GM12865 (cell line): ENCODE data around the gene ATF1.
"Not testable (repeated sequence)": the region's sequence is repeated elsewhere in the genome, so short reads cannot be mapped to it uniquely, and the experiment has no call there.

Experiments used
- DNase-seq: peaks from one replicate; pipeline ENCODE4 v3.0.0; 2010; ENCODE audit warnings: low read depth
- H3K4me3 ChIP-seq: 2 replicates; pipeline ENCODE4 v1.5.1; 2011; ENCODE audit warnings: mild to moderate bottlenecking, low read depth, low read length, control low read depth
- TF ChIP-seq, protein P1 (sequence below): IDR thresholded peaks from 2 replicates; pipeline ENCODE4 v1.5.1; 2011; ENCODE audit warnings: low read length, control low read depth, low read depth, inconsistent platforms; ENCODE audit not compliant: insufficient read depth; ENCODE audit errors: missing control alignments

Gene ATF1

DNA sequence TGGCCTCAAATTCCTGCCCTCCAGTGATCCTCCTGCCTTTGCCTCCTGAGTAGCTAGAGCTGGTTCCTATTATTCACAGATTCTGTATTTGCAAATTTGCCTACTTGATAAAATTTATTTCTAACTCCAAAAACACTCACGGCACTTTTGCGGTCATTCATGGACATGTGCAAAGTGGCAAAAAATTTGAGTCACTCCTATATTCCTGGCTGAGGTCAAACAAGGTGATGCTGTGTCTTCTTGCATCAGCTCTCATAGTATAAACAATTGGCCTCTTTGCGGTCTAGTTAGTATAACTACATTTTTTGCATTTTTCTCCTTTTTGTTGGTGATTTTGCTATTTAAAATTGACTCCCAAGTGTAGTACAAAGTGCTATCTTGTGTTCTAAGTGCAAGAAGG is 24.7 kb downstream of the ATF1 start:
- TF ChIP-seq, protein P1, sequence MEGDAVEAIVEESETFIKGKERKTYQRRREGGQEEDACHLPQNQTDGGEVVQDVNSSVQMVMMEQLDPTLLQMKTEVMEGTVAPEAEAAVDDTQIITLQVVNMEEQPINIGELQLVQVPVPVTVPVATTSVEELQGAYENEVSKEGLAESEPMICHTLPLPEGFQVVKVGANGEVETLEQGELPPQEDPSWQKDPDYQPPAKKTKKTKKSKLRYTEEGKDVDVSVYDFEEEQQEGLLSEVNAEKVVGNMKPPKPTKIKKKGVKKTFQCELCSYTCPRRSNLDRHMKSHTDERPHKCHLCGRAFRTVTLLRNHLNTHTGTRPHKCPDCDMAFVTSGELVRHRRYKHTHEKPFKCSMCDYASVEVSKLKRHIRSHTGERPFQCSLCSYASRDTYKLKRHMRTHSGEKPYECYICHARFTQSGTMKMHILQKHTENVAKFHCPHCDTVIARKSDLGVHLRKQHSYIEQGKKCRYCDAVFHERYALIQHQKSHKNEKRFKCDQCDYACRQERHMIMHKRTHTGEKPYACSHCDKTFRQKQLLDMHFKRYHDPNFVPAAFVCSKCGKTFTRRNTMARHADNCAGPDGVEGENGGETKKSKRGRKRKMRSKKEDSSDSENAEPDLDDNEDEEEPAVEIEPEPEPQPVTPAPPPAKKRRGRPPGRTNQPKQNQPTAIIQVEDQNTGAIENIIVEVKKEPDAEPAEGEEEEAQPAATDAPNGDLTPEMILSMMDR: no peak
- DNase-seq: no peak
- no peak overlapping the region for H3K4me3 ChIP-seq

DNA sequence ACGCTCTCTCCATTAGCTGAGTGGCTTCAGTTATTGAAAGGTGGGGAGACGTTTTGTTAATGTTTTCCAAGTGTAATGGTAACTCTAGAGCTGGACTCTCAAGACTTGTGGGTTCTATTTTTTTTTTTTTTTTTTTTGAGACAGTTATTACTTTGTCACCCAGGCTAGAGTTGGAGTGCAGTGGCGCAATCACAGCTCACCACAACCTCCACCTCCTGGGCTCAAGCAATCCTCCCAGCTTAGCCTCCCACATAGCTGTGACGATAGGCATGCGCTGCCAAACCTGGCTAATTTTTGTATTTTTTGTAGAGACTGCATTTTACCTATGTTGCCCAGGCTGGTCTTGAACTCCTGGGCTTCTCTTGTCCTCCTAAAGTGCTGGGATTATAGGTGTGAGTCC is 26.2 kb downstream of the ATF1 start:
- no peak for DNase-seq
- H3K4me3 ChIP-seq: no peak overlapping the region
- TF ChIP-seq, protein P1: no peak

DNA sequence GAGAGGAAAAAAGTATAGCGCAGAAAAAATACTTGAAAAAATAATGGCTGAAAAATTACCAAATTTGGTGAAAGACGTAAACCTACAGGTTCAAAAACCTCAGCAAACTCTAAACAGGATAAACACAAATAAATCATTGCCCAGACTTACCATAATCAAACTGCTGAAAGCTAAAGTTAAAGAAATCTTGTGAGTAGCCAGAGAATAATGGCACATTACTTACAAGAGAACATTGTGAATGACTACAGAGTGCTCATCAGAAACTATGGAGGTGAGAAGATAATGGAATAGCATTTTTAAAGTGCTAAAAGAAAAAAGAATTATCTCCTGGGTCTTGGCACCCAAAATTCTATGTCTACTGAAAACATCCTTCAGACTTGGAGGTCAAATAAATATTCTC is 36.0 kb downstream of the ATF1 start:
- DNase-seq: no peak
- TF ChIP-seq, protein P1: no peak
- no peak overlapping the region for H3K4me3 ChIP-seq

DNA sequence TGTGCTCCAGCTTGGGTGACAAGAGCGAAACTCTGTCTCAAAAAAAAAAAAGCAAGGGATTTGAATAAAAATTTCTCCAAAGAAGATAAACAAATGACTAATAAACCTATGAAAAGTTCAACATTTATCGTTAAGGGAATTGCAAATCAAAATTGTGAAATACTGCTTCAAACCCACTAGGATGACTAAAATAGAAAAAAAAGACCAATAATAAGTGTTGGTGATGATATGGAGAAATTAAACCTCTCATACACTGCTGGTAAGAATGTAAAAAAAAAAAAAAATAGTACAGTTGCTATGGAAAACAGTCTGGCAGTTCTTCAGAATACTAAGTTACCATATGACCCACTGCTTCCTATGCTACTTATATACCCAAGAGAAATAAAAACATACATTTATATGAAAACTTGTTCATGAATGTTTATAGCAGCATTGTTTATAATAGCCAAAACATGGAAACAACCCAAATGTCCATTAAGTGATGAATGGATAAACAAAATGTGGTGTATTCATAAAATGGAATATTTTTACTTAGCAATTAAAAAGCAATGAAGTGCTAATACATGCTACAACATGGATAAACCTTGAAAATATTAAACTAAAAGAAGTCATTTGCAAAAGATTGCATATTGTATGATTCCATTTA is 39.5 kb downstream of the ATF1 start:
- H3K4me3 ChIP-seq: no peak overlapping the region
- TF ChIP-seq, protein P1: no peak
- DNase-seq: no peak

GRCh38 chr12:50806176-50806575 is 42.3 kb downstream of the ATF1 start:
- DNase-seq: no peak
- no peak overlapping the region for H3K4me3 ChIP-seq
- TF ChIP-seq, protein P1: no peak

- DNase-seq, H3K4me3 ChIP-seq: not testable (repeated sequence)
Observed at GRCh38 chr12:50809131-50809530, 45.2 kb downstream of the ATF1 start.

- H3K4me3 ChIP-seq, DNase-seq: not testable (repeated sequence)
Observed at GRCh38 chr12:50814921-50815320, 51.0 kb downstream of the ATF1 start.

- DNase-seq: no peak
- no peak overlapping the region for H3K4me3 ChIP-seq
- TF ChIP-seq, protein P1: no peak
Observed at GRCh38 chr12:50820177-50820576, 56.3 kb downstream of the ATF1 start.
